Tibial nerve (tissue), 4 donors: Measurements from ENCODE around the gene TMEM38B. TPM values are rescaled to one million over a fixed set of nuclear protein-coding genes. Genes with fewer than 3 reads are reported as not detected.
"Not testable (repeated sequence)": the region's sequence is repeated elsewhere in the genome, so short reads cannot be mapped to it uniquely, and the experiment has no call there.

Experiments
- DNase-seq, 2 donors: peaks; one replicate each; pipeline ENCODE4 v3.0.0-alpha.2; 2019; ENCODE audit warnings: low spot score in 2 of 2
- H3K27ac ChIP-seq, 4 donors: fragments of 200-600 bp; sonication (generic) in 3 of 4; one replicate each; pipeline ENCODE4 v1.5.1; 2017 to 2019; ENCODE audit warnings: mild to moderate bottlenecking in 1 of 4
- H3K27me3 ChIP-seq, 2 donors: fragments of 200-600 bp; sonication (generic) in 1 of 2; one replicate each; pipeline versions ENCODE4 v1.5.1 to v1.6.0; 2017 to 2019
- H3K36me3 ChIP-seq, 3 donors: fragments of 200-600 bp; sonication (generic); one replicate each; pipeline ENCODE4 v1.5.1; 2018 to 2019
- H3K4me1 ChIP-seq, 4 donors: fragments of 200-600 bp; sonication (generic) in 3 of 4; one replicate each; pipeline ENCODE4 v1.5.1; 2017 to 2019
- H3K4me3 ChIP-seq, 4 donors: fragments of 200-600 bp; sonication (generic) in 3 of 4; one replicate each; pipeline ENCODE4 v1.5.1; 2017 to 2019; ENCODE audit warnings: mild to moderate bottlenecking in 1 of 4, moderate library complexity in 1 of 4
- H3K9me3 ChIP-seq, 4 donors: fragments of 200-600 bp; sonication (generic) in 3 of 4; one replicate each; pipeline ENCODE4 v1.5.1; 2017 to 2019
- CTCF ChIP-seq, 5 experiments: fragments of 200-600 bp in 3 of 5; fragments of 450-650 bp in 2 of 5; sonication (generic) in 3 of 5; IDR thresholded peaks; one replicate each; pipeline ENCODE4 v1.5.1; 2016 to 2019; ENCODE audit warnings: antibody characterized with exemption in 5 of 5, mild to moderate bottlenecking in 3 of 5, moderate library complexity in 2 of 5
- EP300 ChIP-seq, 2 donors: sonication (generic); formaldehyde crosslinking; IDR thresholded peaks; one replicate each; pipeline ENCODE4 v1.6.1; 2017; ENCODE audit warnings: antibody characterized with exemption in 2 of 2, mild to moderate bottlenecking in 1 of 2
- POLR2A ChIP-seq, 2 donors: fragments of 450-650 bp; IDR thresholded peaks; one replicate each; pipeline ENCODE4 v1.6.1; 2017; ENCODE audit warnings: antibody characterized with exemption in 2 of 2, mild to moderate bottlenecking in 2 of 2, moderate library complexity in 2 of 2
- WGBS, 2 donors: methylation state at CpG; one replicate each; pipeline ENCODE4 v1.1.5; 2018; 5-methylcytosine and 5-hydroxymethylcytosine counted together
- total RNA-seq, 4 donors: library from RNA; depleted of rRNA; stranded (reverse); fragments of >200 nt; gene quantifications; one replicate each; pipeline ENCODE4 v1.1.0, GENCODE V29; 2016

Gene TMEM38B
- total RNA-seq, 4 donors from 2014 or later: 6.8 to 27.0 (median 10.9) TPM

GRCh38 chr9:105722099-105722498 is 27.8 kb downstream of the TMEM38B start:
- DNase-seq: no peak
- Histone ChIP-seq H3K36me3 (no peaks in the 10 kb centered on the region), H3K4me3 (no peak overlapping the region), H3K27me3 (no peaks in the 10 kb centered on the region), H3K9me3 (no peaks in the 10 kb centered on the region), H3K27ac (no peak overlapping the region), H3K4me1 (no peaks in the 10 kb centered on the region)
- WGBS, 2 donors: 84 to 90% methylated on average over 3 of the region's 3 CpGs
- no peak for TF ChIP-seq EP300 (IDR thresholded peaks at IDR 0.05)
- no peak for TF ChIP-seq POLR2A (IDR thresholded peaks at IDR 0.05)
- no peak for TF ChIP-seq CTCF (IDR thresholded peaks at IDR 0.05)

GRCh38 chr9:105725370-105725769 is 31.0 kb downstream of the TMEM38B start:
- Histone ChIP-seq H3K36me3 (peaks cover 0 to 6% (median 0%) of the 10 kb centered on the region in 3 donors), H3K4me1 (no peaks in the 10 kb centered on the region), H3K27ac (no peak overlapping the region), H3K9me3 (peaks cover 0 to 7% (median 0%) of the 10 kb centered on the region in 4 donors), H3K4me3 (no peak overlapping the region), H3K27me3 (no peaks in the 10 kb centered on the region)
- 95 to 97% methylated on average over 2 of the region's 2 CpGs for WGBS, 2 donors
- no peak for TF ChIP-seq CTCF (IDR thresholded peaks at IDR 0.05)
- no peak for DNase-seq

- H3K4me1 ChIP-seq, H3K36me3 ChIP-seq, H3K27ac ChIP-seq, H3K4me3 ChIP-seq, H3K27me3 ChIP-seq, DNase-seq: not testable (repeated sequence)
- WGBS, 2 donors: 93 to 98% methylated on average over 5 of the region's 5 CpGs
- peaks cover 0 to 13% (median 0%) of the 10 kb centered on the region in 4 donors for H3K9me3 ChIP-seq
Observed at GRCh38 chr9:105728230-105728629, 33.9 kb downstream of the TMEM38B start.

- H3K4me1 ChIP-seq, H3K27me3 ChIP-seq, H3K4me3 ChIP-seq, DNase-seq, H3K27ac ChIP-seq: not testable (repeated sequence)
- H3K9me3 ChIP-seq: peaks cover 0 to 45% (median 11%) of the 10 kb centered on the region in 4 donors
- peaks cover 0 to 17% (median 0%) of the 10 kb centered on the region in 3 donors for H3K36me3 ChIP-seq
- 95 to 97% methylated on average over 2 of the region's 2 CpGs for WGBS, 2 donors
Observed at GRCh38 chr9:105731420-105731819, 37.1 kb downstream of the TMEM38B start.

GRCh38 chr9:105735366-105735765 is 41.0 kb downstream of the TMEM38B start:
- Histone ChIP-seq H3K4me1 (no peaks in the 10 kb centered on the region), H3K27ac (no peak overlapping the region), H3K36me3 (peaks cover 0 to 16% (median 0%) of the 10 kb centered on the region in 3 donors), H3K4me3 (no peak overlapping the region), H3K9me3 (peaks cover 0 to 46% (median 13%) of the 10 kb centered on the region in 4 donors), H3K27me3 (no peaks in the 10 kb centered on the region)
- no peak for DNase-seq
- TF ChIP-seq EP300 (IDR thresholded peaks at IDR 0.05) (no peak), CTCF (IDR thresholded peaks at IDR 0.05) (no peak), POLR2A (IDR thresholded peaks at IDR 0.05) (no peak)

- Histone ChIP-seq H3K27ac (no peak overlapping the region), H3K4me3 (no peak overlapping the region), H3K9me3 (peaks cover 0 to 46% (median 13%) of the 10 kb centered on the region in 4 donors), H3K36me3 (peaks cover 0 to 16% (median 0%) of the 10 kb centered on the region in 3 donors), H3K4me1 (no peaks in the 10 kb centered on the region), H3K27me3 (no peaks in the 10 kb centered on the region)
- no peak for DNase-seq
- WGBS, 2 donors: 92 to 93% methylated on average over 4 of the region's 4 CpGs
- TF ChIP-seq EP300 (IDR thresholded peaks at IDR 0.05) (no peak), CTCF (IDR thresholded peaks at IDR 0.05) (no peak), POLR2A (IDR thresholded peaks at IDR 0.05) (no peak)
Observed at GRCh38 chr9:105737205-105737604, 42.9 kb downstream of the TMEM38B start.
